IMR-90 (cell line): ENCODE results near the gene PLD4. TPM values are rescaled to one million over a fixed set of nuclear protein-coding genes. Genes with fewer than 3 reads are reported as not detected.

ENCODE experiments used
- ATAC-seq: fragments of 200-7000 bp; cut with Tn5 transposase; 2 replicates; pipeline ENCODE4 v1.9.1; 2020; ENCODE audit warnings: low read depth, mild to moderate bottlenecking, moderate library complexity
- BruUV-seq: library from RNA; stranded (reverse); fragments of 400-500 nt; replicated peaks from 2 replicates; lab custom pipeline; 2021; lab: Mats Ljungman, UMichigan
- CTCF ChIA-PET: fragments of 300-600 bp; formaldehyde crosslinking; extraction: SDS; loops from one replicate; lab custom pipeline; 2021; ENCODE audit warnings: antibody characterized with exemption; lab: Yijun Ruan, JAX
- POLR2A ChIA-PET: fragments of 300-600 bp; sonication (Branson Sonifier 250); formaldehyde crosslinking; loops from one replicate; lab custom pipeline; 2022; ENCODE audit warnings: antibody characterized with exemption; ENCODE audit not compliant: unreplicated experiment; lab: Charles Lee
- DNase-seq: peaks from one replicate; pipeline ENCODE4 v3.0.0; 2013
- H2AFZ ChIP-seq: replicated peaks from 2 replicates; pipeline ENCODE3; 2013; ENCODE audit warnings: low read length, mild to moderate bottlenecking; ENCODE audit not compliant: poor library complexity
- H2AK5ac ChIP-seq: 2 replicates; pipeline ENCODE4 v1.6.1; 2013; ENCODE audit warnings: low read depth, low read length, inconsistent platforms
- H2AK9ac ChIP-seq: replicated peaks from 2 replicates; pipeline ENCODE3; 2013; ENCODE audit warnings: mild to moderate bottlenecking, low read depth, low read length, moderate library complexity; ENCODE audit not compliant: poor library complexity
- H2BK120ac ChIP-seq: 2 replicates; pipeline ENCODE4 v1.6.1; 2013; ENCODE audit warnings: low read depth, low read length, inconsistent platforms
- H2BK15ac ChIP-seq: 3 replicates; pipeline ENCODE4 v1.6.1; 2013; ENCODE audit warnings: low read depth, low read length, inconsistent platforms
- H2BK20ac ChIP-seq: 2 replicates; pipeline ENCODE4 v1.6.1; 2013; ENCODE audit warnings: low read depth, mild to moderate bottlenecking, inconsistent platforms, low read length, moderate library complexity
- H2BK5ac ChIP-seq: 2 replicates; pipeline ENCODE4 v1.6.1; 2013; ENCODE audit warnings: mild to moderate bottlenecking, low read depth, low read length, inconsistent platforms; ENCODE audit not compliant: poor library complexity, severe bottlenecking
- H3K14ac ChIP-seq: replicated peaks from 2 replicates; pipeline ENCODE4 v1.6.1; 2013; ENCODE audit warnings: low read depth, low read length, inconsistent platforms
- H3K18ac ChIP-seq: 2 replicates; pipeline ENCODE4 v1.6.1; 2013; ENCODE audit warnings: low read depth, low read length, control low read depth
- H3K23ac ChIP-seq: 2 replicates; pipeline ENCODE4 v1.6.1; 2013; ENCODE audit warnings: low read depth, low read length, inconsistent platforms
- H3K27ac ChIP-seq: 2 replicates; pipeline ENCODE4 v1.5.1; 2013; ENCODE audit warnings: mild to moderate bottlenecking, control low read depth, low read length; ENCODE audit not compliant: insufficient read depth
- H3K27me3 ChIP-seq: 2 replicates; pipeline ENCODE4 v1.6.1; 2013; ENCODE audit warnings: low read length; ENCODE audit not compliant: control insufficient read depth, insufficient read depth
- H3K36me3 ChIP-seq: 2 replicates; pipeline ENCODE4 v1.6.1; 2013; ENCODE audit warnings: low read length, mixed read lengths; ENCODE audit not compliant: control insufficient read depth, insufficient read depth
- H3K4ac ChIP-seq: 2 replicates; pipeline ENCODE4 v1.6.1; 2013; ENCODE audit warnings: low read depth, low read length, inconsistent platforms
- H3K4me1 ChIP-seq: 2 replicates; pipeline ENCODE4 v1.6.1; 2013; ENCODE audit warnings: low read length, mixed read lengths; ENCODE audit not compliant: control insufficient read depth, insufficient read depth
- H3K4me2 ChIP-seq: 2 replicates; pipeline ENCODE4 v1.6.1; 2013; ENCODE audit warnings: low read depth, mild to moderate bottlenecking, control low read depth, low read length, moderate library complexity
- H3K4me3 ChIP-seq: 2 replicates; pipeline ENCODE4 v1.5.1; 2013; ENCODE audit warnings: low read depth, mild to moderate bottlenecking, control low read depth, low read length, moderate library complexity; ENCODE audit not compliant: insufficient read depth
- H3K56ac ChIP-seq: 2 replicates; pipeline ENCODE4 v1.6.1; 2013; ENCODE audit warnings: low read length, inconsistent platforms; ENCODE audit not compliant: insufficient read depth; ENCODE audit errors: extremely low read depth
- H3K79me1 ChIP-seq, 2 experiments: 2 replicates each; pipeline ENCODE4 v1.6.1; 2013; ENCODE audit warnings: low read length in 2 of 2, inconsistent platforms in 1 of 2, low read depth in 1 of 2
- H3K9ac ChIP-seq: 2 replicates; pipeline ENCODE4 v1.6.1; 2013; ENCODE audit warnings: low read depth, low read length, control low read depth
- H3K9me1 ChIP-seq: 2 replicates; pipeline ENCODE4 v1.6.1; 2013; ENCODE audit warnings: low read length, inconsistent platforms; ENCODE audit not compliant: insufficient read depth
- H3K9me3 ChIP-seq: 2 replicates; pipeline ENCODE4 v1.6.1; 2013; ENCODE audit warnings: low read length; ENCODE audit not compliant: control insufficient read depth, insufficient read depth
- H4K20me1 ChIP-seq: 2 replicates; pipeline ENCODE4 v1.6.1; 2013; ENCODE audit warnings: low read length, inconsistent platforms; ENCODE audit not compliant: insufficient read depth
- H4K5ac ChIP-seq: 2 replicates; pipeline ENCODE4 v1.6.1; 2013; ENCODE audit warnings: mild to moderate bottlenecking, low read depth, low read length, control low read depth
- H4K8ac ChIP-seq, 2 experiments: 2 replicates each; pipeline ENCODE4 v1.6.1; 2013; ENCODE audit warnings: low read depth in 2 of 2, low read length in 2 of 2, control low read depth in 1 of 2, inconsistent platforms in 1 of 2
- H4K91ac ChIP-seq: 2 replicates; pipeline ENCODE4 v1.6.1; 2013; ENCODE audit warnings: low read depth, low read length, inconsistent platforms; ENCODE audit not compliant: insufficient read depth
- BHLHE40 ChIP-seq: fragments of 150-350 bp; IDR thresholded peaks from 2 replicates; pipeline ENCODE4 v1.6.1; 2016; ENCODE audit warnings: mild to moderate bottlenecking, low read depth, low read length
- CEBPB ChIP-seq: IDR thresholded peaks from 2 replicates; pipeline ENCODE4 v1.6.1; 2012; ENCODE audit warnings: low read depth, low read length, improper control_type of control experiment
- CTCF ChIP-seq: conservative IDR thresholded peaks from 2 replicates; pipeline ENCODE4 v1.5.1; 2012; ENCODE audit warnings: mild to moderate bottlenecking, low read depth, low read length, improper control_type of control experiment
- MAZ ChIP-seq: IDR thresholded peaks from 2 replicates; pipeline ENCODE4 v1.6.1; 2012; ENCODE audit warnings: low read depth, mild to moderate bottlenecking, low read length, improper control_type of control experiment, moderate library complexity, borderline replicate concordance
- POLR2A ChIP-seq: IDR thresholded peaks from 2 replicates; pipeline ENCODE4 v1.6.1; 2012; ENCODE audit warnings: mild to moderate bottlenecking, low read depth, low read length
- RAD21 ChIP-seq: IDR thresholded peaks from 2 replicates; pipeline ENCODE4 v1.6.1; 2012; ENCODE audit warnings: low read length, improper control_type of control experiment
- RFX5 ChIP-seq: IDR thresholded peaks from 2 replicates; pipeline ENCODE4 v1.8.0; 2012; ENCODE audit warnings: low read depth, mild to moderate bottlenecking, low read length, moderate library complexity
- SMC3 ChIP-seq: fragments of 150-350 bp; IDR thresholded peaks from 2 replicates; pipeline ENCODE4 v1.6.1; 2016; ENCODE audit warnings: low read depth, mild to moderate bottlenecking, antibody characterized with exemption, low read length, moderate library complexity
- USF2 ChIP-seq: fragments of 150-350 bp; IDR thresholded peaks from 2 replicates; pipeline ENCODE4 v1.6.1; 2017; ENCODE audit warnings: mild to moderate bottlenecking, antibody characterized with exemption, low read length, low read depth
- WGBS, 2 experiments: methylation state at CpG; one replicate each; pipeline versions ENCODE4 v1.1.5 to v1.1.7; 2013; ENCODE audit warnings: missing lambda C conversion rate in 2 of 2; ENCODE audit not compliant: insufficient read length in 1 of 2; ENCODE audit errors: extremely low coverage in 2 of 2; 5-methylcytosine and 5-hydroxymethylcytosine counted together
- dilution Hi-C: fragments of 300-500 bp; cut with HindIII; formaldehyde crosslinking; loops from one replicate; pipeline ENCODE4 v1.14.3; 2018; ENCODE audit warnings: low sequenced_read_pairs; ENCODE audit not compliant: unreplicated experiment
- in situ Hi-C: fragments of 300-500 bp; cut with MboI; formaldehyde crosslinking; loops from 3 replicates; pipeline ENCODE4 v1.14.3; 2019; ENCODE audit warnings: low sequenced_read_pairs, inconsistent platforms, mixed read lengths
- intact Hi-C: fragments of 100-400 bp; cut with micrococcal nuclease; formaldehyde crosslinking; loops from 2 replicates; pipeline ENCODE4 v1.10.0; 2022
- polyA plus RNA-seq, 3 experiments: library from polyadenylated mRNA; depleted of rRNA; stranded (reverse); fragments of >200 nt; gene quantifications; 2 replicates each; pipeline ENCODE4 v1.2.3, GENCODE V29; 2012; ENCODE audit warnings: low replicate concordance in 1 of 3
- total RNA-seq: library from RNA; depleted of rRNA; stranded (reverse); fragments of >200 nt; gene quantifications from 2 replicates; pipeline ENCODE4 v1.2.3, GENCODE V29; 2012

Gene PLD4
- total and polyA plus RNA-seq, 2 of the 4 experiments (the other 2 are of a cell fraction): 0.05 TPM; not detected in 1

GRCh38 chr14:104977681-104978653, 53.3 kb downstream of the PLD4 start, which contains the start of gene AHNAK2:
Gene AHNAK2, minus strand, starts transcription at chr14:104978374. Its CDS starts 137 bp downstream, at chr14:104978237.
- 6% methylated on average over 73 of the region's 111 CpGs; no CpG with 5 or more reads in 1 of the 2 experiments for WGBS, 2 experiments
- no peak within 1 kb of the TSS for H3K27ac ChIP-seq
- peaks cover 9% of the 10 kb centered on the region; the same call in 1 of the 2 replicates for H3K9me1 ChIP-seq
- ATAC-seq: peak; percentile 90
- no peak within 1 kb of the TSS for H4K5ac ChIP-seq
- H2AK5ac ChIP-seq: peak within 1 kb of the TSS; percentile 39; the same call in 1 of the 2 replicates
- no peaks in the 10 kb centered on the region for H3K9me3 ChIP-seq
- H2BK15ac ChIP-seq: no peak within 1 kb of the TSS
- peak within 1 kb of the TSS; percentile 81 for H3K14ac ChIP-seq
- peak within 1 kb of the TSS; percentile 29 for H3K4ac ChIP-seq
- TF ChIP-seq BHLHE40 (no peak), MAZ (no peak), CEBPB (no peak), RAD21 (no peak), CTCF (no peak), SMC3 (no peak), POLR2A (no peak), RFX5 (no peak), USF2 (no peak)
- no peak within 1 kb of the TSS for H2BK120ac ChIP-seq
- no peaks in the 10 kb centered on the region for H3K27me3 ChIP-seq
- H3K56ac ChIP-seq: no peak within 1 kb of the TSS
- H4K20me1 ChIP-seq: 0 out of 2 replicates have a peak, but pooled peaks cover 3% of the 10 kb centered on the region
- no peak within 1 kb of the TSS for H2BK20ac ChIP-seq
- H3K18ac ChIP-seq: no peak within 1 kb of the TSS
- H3K36me3 ChIP-seq: no peaks in the 10 kb centered on the region
- H3K4me1 ChIP-seq: peaks cover 24% of the 10 kb centered on the region
- H2BK5ac ChIP-seq: no peak within 1 kb of the TSS
- H3K4me3 ChIP-seq: peak within 1 kb of the TSS; percentile 41
- peak; percentile 67 for DNase-seq
- in situ Hi-C loops: no loop called here
- CTCF ChIA-PET: interaction anchor here (1.3 kb wide), 1 partner anchor 67 kb away, joined by 4 read pairs; no protein-coding TSS in a partner anchor
- dilution Hi-C loops: no loop called here
- peak within 1 kb of the TSS; percentile 82 for H3K23ac ChIP-seq
- H2AFZ ChIP-seq: peak within 1 kb of the TSS; percentile 84
- H3K79me1 ChIP-seq: peaks cover 0 to under 1% of the 10 kb centered on the region in 2 experiments; a peak in 1 of 4 replicates
- peak within 1 kb of the TSS; percentile 74 for H3K4me2 ChIP-seq
- H3K9ac ChIP-seq: peak within 1 kb of the TSS; percentile 24; the same call in 1 of the 2 replicates
- no TSS peak for BruUV-seq
- peak within 1 kb of the TSS; percentile 70 for H2AK9ac ChIP-seq
- H4K91ac ChIP-seq: no peak within 1 kb of the TSS
- intact Hi-C loops: loop anchor here (2.0 kb wide), 1 partner anchor 43 kb away; the partner anchor contains the start of gene CDCA4
- 0 out of 4 replicates have a peak within 1 kb of the TSS, but pooled peaks of 1 of the 2 experiments have one; percentile 60 for H4K8ac ChIP-seq
- POLR2A ChIA-PET: interaction anchor here (0.6 kb wide), 1 partner anchor 10 kb away, joined by 3 read pairs; no protein-coding TSS in a partner anchor
